Measurements from ENCODE around the gene EML6. TPM values are rescaled to one million over a fixed set of nuclear protein-coding genes. Genes with fewer than 3 reads are reported as not detected.

EML6 gene
- total RNA-seq, 3 donors from 2014 or later, result 3.4 to 7.3 (median 5.3) TPM

DNA sequence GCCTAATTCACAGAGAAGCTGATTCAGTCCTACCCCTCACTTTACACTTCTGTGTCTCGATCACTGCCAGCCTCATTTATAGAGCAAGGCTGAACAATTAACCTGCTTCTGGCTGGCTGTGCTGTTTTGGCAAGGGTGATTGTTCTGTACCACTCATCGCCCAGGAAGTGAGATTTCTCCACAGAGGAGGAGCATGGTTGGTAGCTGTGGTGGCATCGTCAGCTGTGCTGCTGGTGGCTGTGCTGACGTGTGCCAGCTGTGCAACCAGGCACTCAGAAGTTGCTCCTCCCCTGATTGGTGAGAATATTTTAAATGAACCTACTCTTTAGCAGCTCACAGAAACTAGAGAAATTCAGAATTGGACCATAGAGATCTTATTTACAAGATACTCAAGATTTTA, 158.3 kb downstream of the EML6 start:
- Histone ChIP-seq H3K36me3 (ENCODE audit: low read depth) (no peaks in the 10 kb centered on the region), H3K9me3 (no peaks in the 10 kb centered on the region), H3K4me1 (ENCODE audit: low read depth) (peaks cover 10% of the 10 kb centered on the region), H3K4me3 (no peak overlapping the region)
- intact Hi-C loops (cut with DNase I, micrococcal nuclease), result no loop called here
- TF ChIP-seq, protein P1, sequence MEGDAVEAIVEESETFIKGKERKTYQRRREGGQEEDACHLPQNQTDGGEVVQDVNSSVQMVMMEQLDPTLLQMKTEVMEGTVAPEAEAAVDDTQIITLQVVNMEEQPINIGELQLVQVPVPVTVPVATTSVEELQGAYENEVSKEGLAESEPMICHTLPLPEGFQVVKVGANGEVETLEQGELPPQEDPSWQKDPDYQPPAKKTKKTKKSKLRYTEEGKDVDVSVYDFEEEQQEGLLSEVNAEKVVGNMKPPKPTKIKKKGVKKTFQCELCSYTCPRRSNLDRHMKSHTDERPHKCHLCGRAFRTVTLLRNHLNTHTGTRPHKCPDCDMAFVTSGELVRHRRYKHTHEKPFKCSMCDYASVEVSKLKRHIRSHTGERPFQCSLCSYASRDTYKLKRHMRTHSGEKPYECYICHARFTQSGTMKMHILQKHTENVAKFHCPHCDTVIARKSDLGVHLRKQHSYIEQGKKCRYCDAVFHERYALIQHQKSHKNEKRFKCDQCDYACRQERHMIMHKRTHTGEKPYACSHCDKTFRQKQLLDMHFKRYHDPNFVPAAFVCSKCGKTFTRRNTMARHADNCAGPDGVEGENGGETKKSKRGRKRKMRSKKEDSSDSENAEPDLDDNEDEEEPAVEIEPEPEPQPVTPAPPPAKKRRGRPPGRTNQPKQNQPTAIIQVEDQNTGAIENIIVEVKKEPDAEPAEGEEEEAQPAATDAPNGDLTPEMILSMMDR (IDR thresholded peaks at IDR 0.05), result no peak
- ATAC-seq, result no peak
- no peak for DNase-seq

DNA sequence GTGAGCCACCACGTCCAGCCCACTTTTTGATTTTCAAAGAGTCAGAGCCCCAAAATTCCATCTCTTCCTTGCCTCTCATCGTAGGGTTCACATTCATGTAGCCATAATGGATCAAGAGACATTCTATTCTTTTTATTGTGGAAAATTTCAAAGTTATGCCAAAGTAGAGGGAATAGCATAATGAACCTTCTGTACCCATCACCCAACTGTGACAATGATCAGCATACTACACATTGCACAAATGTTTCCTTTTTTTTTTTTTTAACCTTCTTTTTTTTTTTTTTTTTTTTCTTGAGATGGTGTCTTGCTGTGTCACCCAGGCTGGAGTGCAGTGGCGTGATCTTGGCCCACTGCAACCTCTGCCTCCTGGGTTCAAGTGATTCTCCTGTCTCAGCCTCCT, 162.4 kb downstream of the EML6 start:
- ATAC-seq (no peak), DNase-seq (no peak)
- Histone ChIP-seq H3K4me3 (no peak overlapping the region), H3K9me3 (no peaks in the 10 kb centered on the region), H3K4me1 (ENCODE audit: low read depth) (no peaks in the 10 kb centered on the region), H3K36me3 (ENCODE audit: low read depth) (no peaks in the 10 kb centered on the region)
- intact Hi-C loops (cut with DNase I, micrococcal nuclease), result no loop called here
- TF ChIP-seq, protein P1 (IDR thresholded peaks at IDR 0.05), result no peak

DNA sequence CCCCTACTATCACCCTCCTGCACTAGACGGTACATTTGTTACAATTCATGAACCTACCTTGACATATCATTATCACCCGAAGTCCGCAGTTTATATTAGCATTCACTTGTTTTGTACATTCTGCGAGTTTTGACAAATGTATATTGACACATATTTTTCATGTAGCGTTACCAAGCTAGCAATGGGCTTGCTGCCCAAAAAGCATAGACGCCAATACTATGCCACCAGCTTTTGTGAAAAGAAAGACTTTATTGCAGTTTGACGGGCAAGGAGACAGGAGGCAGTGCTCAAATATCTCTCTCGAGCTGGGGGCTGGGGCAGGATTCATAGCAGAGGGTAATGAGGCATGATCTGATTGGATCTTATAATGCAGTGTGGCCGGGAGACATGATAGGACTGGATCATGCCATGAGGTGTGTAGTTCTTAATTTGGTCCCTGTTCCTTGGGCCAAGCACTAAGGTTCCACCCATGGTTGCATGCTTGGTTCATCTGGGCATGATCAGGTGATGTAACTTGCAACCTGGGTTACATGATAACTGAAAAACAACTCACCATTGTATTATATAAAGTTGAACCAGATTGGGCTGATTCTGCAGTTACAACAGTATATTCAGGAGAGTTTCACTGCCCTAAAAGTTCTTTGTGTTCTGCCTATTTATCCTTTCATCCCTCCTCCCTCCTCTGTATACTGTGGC, 164.5 kb downstream of the EML6 start:
- Histone ChIP-seq H3K4me3 (no peak overlapping the region), H3K4me1 (ENCODE audit: low read depth) (no peaks in the 10 kb centered on the region), H3K36me3 (ENCODE audit: low read depth) (no peaks in the 10 kb centered on the region), H3K9me3 (no peaks in the 10 kb centered on the region)
- TF ChIP-seq, protein P1 (IDR thresholded peaks at IDR 0.05), result no peak
- ATAC-seq (no peak), DNase-seq (no peak)
- intact Hi-C loops (cut with DNase I, micrococcal nuclease), result no loop called here

DNA sequence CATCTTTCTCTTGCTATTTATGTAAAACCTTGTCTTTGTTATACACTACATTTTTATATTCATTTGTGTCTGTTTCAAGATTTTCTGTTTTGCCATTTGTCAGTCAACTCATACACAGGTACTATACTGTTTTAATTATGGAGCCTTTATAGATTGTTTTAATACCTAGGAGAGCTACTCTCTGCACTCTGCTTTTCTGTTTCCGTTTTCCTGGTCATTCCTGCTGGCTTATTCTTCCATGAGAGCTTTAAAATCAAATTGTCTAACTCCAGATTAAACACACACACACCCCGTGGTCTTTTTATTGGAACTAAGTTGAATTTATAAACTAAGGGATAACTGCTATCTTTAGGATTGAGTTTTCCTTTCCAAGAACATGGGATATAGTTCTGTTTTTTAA, 165.6 kb downstream of the EML6 start:
- Histone ChIP-seq H3K36me3 (ENCODE audit: low read depth) (no peaks in the 10 kb centered on the region), H3K4me3 (no peak overlapping the region), H3K4me1 (ENCODE audit: low read depth) (no peaks in the 10 kb centered on the region), H3K9me3 (no peaks in the 10 kb centered on the region)
- ATAC-seq (no peak), DNase-seq (no peak)
- TF ChIP-seq, protein P1 (IDR thresholded peaks at IDR 0.05), result no peak
- intact Hi-C loops (cut with DNase I, micrococcal nuclease), result no loop called here

DNA sequence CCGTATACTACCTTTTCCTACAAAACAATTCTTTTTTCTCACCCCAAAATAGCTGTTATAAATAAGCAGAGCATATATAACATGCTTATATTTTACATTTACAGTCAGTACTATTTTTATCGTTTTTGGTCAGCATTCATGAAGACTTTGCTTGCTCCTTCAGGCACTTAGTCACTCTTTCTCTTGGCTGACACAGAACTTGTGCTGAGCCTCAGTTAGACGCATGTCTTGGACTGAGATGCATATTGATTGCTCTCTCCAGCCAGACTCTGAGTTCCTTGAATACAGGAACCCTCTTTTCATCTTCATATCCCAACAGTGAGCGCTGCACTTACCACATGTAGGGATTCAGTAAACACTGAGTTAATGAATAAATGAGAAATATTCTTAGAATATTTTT, 168.4 kb downstream of the EML6 start:
- Histone ChIP-seq H3K36me3 (ENCODE audit: low read depth) (no peaks in the 10 kb centered on the region), H3K4me1 (ENCODE audit: low read depth) (no peaks in the 10 kb centered on the region), H3K4me3 (no peak overlapping the region), H3K9me3 (no peaks in the 10 kb centered on the region)
- ATAC-seq, result no peak
- no peak for DNase-seq
- intact Hi-C loops (cut with DNase I, micrococcal nuclease), result no loop called here
- TF ChIP-seq, protein P1 (IDR thresholded peaks at IDR 0.05), result no peak

DNA sequence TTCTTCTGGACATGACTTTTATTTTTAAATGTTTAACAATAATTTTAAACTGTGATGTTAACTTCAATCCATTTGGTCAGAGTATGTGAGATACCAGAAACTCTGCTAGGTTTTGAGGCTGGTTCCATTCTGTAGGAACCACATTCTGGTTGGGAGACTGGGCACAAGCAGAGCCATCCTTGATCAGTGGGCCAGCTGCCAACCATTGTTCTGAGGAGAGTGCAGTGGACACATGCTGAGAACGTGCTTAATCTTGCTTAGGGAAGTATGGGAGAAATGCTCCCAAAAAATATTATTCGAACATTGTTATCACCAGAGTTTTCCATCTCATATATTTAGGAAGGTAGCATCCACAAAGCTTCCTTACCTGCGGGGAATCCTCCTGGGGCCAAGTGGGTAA, 171.0 kb downstream of the EML6 start:
- H3K4me3 ChIP-seq, result no peak overlapping the region
- intact Hi-C loops (cut with DNase I, micrococcal nuclease), result no loop called here
- no peak for ATAC-seq
- TF ChIP-seq, protein P1 (IDR thresholded peaks at IDR 0.05), result no peak
- H3K4me1 ChIP-seq (ENCODE audit: low read depth), result no peaks in the 10 kb centered on the region
- no peaks in the 10 kb centered on the region for H3K36me3 ChIP-seq (ENCODE audit: low read depth)
- no peaks in the 10 kb centered on the region for H3K9me3 ChIP-seq
- DNase-seq, result no peak

All from mucosa of descending colon (tissue), 3 donors.